GM12801 (cell line): Measurements from ENCODE around the gene VPS9D1.

Source experiments
- TF ChIP-seq, protein P1 (sequence below): IDR thresholded peaks from one replicate; pipeline ENCODE4 v1.5.1; 2011; ENCODE audit warnings: control low read depth; ENCODE audit not compliant: insufficient read length; ENCODE audit errors: extremely low read depth

Gene VPS9D1

DNA sequence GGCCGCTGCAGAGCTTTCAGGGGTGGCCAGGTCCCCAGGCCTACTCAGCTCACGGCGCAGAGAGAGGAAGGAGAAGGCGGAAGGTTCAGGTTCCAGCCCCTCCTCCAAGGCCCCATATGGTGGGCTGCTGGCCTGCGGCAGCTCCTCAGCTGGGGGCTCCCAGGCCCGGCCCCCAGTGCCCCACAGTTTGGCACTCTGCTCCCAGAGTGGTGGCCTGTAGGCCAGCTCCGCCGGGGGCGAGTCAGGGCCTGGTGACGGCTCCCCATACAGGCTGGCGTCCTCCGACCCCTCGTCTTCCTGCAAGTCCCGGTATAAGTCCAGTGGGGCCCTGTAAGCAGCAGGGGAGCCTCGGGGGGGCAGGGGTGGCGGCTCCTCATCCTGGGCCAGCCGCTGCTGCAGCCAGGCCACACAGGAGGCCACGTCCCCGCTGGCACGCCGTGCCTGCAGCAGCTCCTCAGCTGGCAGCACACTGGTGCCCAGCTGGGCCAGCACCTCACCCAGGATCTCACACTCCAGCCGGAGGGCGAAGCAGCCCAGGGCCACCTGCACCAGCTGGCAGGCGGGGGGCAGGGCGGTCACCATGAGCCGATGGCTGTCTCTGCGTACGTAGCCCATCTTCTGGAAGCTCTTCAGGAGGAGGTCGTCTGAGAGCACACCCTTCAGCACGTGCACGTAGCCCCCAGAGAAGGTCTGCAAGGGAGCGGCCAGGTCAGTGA lies 22.9 kb downstream of the VPS9D1 start:
- TF ChIP-seq, protein P1, sequence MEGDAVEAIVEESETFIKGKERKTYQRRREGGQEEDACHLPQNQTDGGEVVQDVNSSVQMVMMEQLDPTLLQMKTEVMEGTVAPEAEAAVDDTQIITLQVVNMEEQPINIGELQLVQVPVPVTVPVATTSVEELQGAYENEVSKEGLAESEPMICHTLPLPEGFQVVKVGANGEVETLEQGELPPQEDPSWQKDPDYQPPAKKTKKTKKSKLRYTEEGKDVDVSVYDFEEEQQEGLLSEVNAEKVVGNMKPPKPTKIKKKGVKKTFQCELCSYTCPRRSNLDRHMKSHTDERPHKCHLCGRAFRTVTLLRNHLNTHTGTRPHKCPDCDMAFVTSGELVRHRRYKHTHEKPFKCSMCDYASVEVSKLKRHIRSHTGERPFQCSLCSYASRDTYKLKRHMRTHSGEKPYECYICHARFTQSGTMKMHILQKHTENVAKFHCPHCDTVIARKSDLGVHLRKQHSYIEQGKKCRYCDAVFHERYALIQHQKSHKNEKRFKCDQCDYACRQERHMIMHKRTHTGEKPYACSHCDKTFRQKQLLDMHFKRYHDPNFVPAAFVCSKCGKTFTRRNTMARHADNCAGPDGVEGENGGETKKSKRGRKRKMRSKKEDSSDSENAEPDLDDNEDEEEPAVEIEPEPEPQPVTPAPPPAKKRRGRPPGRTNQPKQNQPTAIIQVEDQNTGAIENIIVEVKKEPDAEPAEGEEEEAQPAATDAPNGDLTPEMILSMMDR = no peak

DNA sequence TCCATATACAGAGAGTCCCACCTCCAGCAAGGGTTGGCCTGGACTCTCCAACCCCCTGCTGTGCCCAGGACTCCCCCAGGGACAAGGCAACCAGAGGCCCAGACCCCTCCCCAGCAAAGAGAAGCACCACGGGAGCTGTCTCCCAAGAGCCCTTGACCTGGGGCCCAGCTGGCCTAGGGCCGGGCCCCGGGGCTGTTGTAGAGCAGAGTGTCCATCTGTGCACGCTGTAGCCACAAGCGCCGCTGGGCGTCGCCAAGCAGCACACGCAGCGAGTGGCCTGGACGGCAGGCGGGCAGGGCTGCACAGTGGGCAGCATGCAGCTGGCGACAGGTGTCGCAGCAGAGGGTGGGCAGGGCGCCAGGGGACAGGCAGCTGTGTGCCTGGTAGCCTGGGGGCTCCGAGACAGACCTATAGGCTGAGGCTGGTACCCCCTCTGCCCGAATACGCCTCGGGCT lies 23.5 kb downstream of the VPS9D1 start:
- TF ChIP-seq, protein P1 = no peak

DNA sequence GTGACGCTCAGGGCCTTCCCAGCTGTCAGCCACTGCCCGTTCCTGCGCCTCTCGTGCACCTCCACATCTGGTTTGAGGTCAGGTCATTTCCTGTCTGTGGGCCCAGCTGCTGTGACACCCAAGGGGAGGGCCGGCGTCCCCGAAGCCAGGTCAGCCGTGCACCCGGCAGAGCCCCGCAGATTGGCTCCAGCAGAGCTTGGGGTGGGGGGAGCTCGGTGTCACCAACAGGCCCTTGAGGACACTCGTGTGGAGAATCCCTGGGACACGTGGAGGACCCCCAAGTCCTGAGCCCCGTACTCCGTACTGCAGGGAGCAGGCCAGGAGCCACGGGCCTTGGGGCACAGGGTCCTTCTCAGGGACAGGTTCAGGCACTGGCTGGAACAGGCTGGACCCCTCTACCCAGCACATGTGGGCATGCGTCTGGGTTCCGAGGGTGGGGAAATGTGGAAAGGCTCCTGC lies 24.0 kb downstream of the VPS9D1 start:
- TF ChIP-seq, protein P1 = no peak

DNA sequence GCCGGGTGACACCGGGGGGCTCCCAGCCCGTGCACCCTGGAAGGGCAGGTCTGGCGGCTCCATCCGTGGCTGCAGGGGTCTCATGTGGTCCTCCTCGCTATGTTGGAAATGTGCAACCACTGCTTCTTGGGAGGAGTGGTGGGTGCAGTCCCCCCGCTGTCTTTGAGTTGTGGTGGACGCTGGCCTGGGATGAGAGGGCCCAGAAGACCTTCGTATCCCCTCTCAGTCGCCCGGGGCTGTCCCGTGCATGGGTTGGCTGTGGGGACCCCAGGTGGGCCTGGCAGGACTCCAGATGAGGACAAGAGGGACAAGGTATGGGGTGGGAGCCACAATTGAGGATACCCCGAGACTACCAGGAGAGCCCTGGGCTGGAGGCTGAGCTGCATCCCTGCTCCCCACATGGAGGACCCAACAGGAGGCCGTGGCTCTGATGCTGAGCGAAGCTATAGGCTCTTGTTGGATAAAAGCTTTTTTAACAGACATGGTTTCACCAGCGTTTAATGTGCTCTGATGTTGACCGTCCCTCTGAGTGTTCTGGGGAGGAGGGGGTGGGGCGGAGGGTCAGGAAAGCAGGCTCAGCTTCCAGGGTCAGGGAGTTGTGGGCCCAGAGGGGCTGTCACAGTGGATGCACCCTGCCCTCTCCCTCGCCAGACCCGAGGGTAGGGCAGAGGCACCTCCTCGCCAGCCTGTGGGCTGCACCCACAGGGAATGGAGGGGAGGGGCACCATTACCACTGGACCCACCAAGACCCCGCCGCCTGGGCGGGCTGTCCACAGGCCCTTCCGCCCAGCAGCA lies 24.6 kb downstream of the VPS9D1 start:
- TF ChIP-seq, protein P1 = no peak

DNA sequence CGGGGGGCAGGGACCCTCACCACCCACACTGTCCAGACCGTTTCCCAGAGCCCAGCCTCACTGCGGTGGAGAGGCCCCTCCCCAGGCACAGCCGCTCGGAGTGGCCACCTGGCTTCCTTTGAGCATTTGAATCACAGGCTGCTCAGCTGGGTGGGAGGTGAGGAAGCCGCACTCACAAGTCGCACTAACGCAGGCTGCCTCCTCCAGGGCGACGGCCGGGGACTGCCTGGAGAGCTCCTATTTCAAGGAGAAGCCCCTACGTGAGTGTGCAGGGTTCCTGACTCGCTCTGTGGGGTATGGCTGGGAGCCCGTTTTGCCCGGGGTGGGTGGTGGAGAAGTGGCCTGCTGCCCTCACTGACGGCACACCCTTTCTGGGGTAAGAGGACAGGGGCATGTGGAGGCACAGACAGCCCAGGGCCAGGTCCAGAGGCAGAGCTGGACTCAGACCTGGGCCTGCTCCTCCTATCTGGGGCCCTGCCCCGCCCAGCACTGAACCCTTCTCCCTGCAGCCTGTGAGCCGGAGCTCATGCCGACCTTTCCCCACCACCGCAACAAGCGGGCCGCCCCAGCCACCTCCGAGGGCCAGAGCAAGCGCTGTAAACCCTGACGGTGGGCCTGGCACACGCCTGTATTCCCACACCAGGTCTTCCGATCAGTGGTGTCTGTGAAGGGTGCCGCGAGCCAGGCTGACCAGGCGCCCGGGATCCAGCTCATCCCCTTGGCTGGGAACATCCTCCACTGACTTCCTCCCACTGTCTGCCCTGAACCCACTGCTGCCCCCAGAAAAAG lies 25.4 kb downstream of the VPS9D1 start:
- TF ChIP-seq, protein P1 = no peak

DNA sequence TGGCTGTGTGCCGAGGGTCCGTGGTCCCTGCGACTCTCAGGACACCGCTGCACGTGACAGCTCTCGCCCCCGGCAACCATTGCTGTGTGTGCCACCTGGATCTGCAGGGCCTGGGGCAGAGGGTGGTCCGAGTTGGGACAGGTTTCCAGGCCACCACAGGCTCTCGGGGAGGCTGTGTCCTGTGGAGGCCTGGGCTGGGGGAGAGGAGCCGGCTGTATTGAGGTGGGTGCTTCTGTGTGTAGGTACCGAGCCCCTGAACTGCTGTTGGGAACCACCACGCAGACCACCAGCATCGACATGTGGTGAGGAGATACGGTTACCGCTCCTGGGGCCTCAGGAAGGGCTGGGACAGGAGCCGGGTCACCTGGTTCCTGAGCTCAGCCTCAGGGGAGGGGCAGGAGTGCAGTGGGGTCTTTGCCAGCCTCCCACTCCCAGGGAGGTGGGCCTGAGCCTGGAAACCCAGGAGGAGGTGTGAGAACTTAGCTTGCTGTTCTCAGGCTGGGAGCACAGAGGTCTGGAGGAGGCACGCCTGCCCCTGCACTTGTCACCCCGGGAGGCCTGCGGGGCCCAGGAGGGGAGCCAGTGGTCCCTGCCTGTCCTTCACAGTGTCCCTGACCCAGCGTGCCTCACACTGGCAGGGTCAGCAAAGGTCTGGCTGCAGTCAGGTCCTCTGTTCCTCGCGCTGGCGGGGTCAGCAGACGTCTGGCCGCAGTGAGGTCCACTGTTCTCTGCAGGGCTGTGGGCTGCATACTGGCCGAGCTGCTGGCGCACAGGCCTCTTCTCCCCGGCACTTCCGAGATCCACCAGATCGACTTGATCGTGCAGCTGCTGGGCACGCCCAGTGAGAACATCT lies 26.5 kb downstream of the VPS9D1 start:
- TF ChIP-seq, protein P1 = no peak
